ENCODE measurements around the gene SCT. TPM values are rescaled to one million over a fixed set of nuclear protein-coding genes. Genes with fewer than 3 reads are reported as not detected.

Gene SCT
- total RNA-seq, 2 experiments from 2014 or later = not detected

DNA sequence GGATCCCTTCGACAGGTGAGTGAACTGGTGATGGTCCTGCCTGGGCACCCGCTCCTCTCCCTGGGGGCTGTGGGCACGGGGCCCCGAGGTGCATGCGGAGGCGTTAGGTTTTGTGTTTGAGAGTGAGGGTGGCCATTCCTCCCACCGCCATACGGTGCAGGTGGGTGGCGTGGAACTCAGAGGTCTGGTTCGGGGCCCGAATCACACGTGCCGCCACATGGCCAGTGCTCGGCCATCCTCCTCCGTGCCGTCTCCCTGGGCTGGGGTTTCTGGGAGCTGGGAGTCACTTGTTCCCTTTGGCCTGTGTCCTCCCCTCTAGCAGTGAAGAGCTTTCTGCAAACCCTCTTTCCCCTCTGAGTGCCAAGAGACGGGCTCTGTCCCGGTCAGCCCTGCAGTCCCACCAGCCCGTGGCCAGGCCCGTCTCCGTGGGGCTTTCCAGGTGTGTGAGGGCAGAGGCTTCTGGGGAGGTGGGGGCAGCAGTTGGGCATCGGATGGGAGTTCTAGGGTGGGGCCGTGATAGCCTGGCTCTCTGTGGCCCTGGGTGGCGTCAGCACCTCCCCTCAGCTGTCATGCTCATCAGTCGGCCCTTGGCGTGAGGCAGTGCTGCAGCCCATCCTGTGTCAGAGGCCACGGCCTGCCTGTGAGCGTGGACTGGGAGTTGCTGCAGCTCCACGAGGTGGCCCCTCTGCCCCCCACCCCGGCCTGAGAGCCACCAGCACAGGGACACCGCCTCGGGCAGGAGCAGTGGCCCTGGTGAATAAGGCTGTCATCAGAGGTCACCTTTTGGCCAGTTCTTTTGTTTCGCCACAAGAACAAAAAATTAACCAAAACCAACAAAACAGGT lies 21.5 kb downstream of the SCT start:
- H3K27ac Mint-ChIP-seq = no peak overlapping the region
- H3K36me3 Mint-ChIP-seq (ENCODE audit: low read depth) = peaks cover 22% of the 10 kb centered on the region
- DNase-seq (no peak), ATAC-seq (no peak)
- no peaks in the 10 kb centered on the region for H3K27me3 Mint-ChIP-seq
- POLR2A ChIA-PET = interaction anchor here (0.6 kb wide), 1 partner anchor 17 kb away, joined by 3 read pairs; no protein-coding TSS in a partner anchor
- CTCF ChIA-PET = interaction anchor here (0.6 kb wide), 1 partner anchor 27 kb away, joined by 3 read pairs; no protein-coding TSS in a partner anchor
- no peak overlapping the region for H3K4me3 Mint-ChIP-seq
- H3K4me1 Mint-ChIP-seq = no peaks in the 10 kb centered on the region
- H3K9me3 Mint-ChIP-seq (ENCODE audit: low read depth) = no peaks in the 10 kb centered on the region
- intact Hi-C loops (cut with DNase I, micrococcal nuclease) = no loop called here

GRCh38 chr11:603154-603553 lies 23.8 kb downstream of the SCT start:
- intact Hi-C loops (cut with DNase I, micrococcal nuclease) = no loop called here
- peaks cover 31% of the 10 kb centered on the region for H3K36me3 Mint-ChIP-seq (ENCODE audit: low read depth)
- H3K4me1 Mint-ChIP-seq = no peaks in the 10 kb centered on the region
- CTCF ChIA-PET = no interaction called here
- no peaks in the 10 kb centered on the region for H3K9me3 Mint-ChIP-seq (ENCODE audit: low read depth)
- H3K27me3 Mint-ChIP-seq = no peaks in the 10 kb centered on the region
- no peak overlapping the region for H3K4me3 Mint-ChIP-seq
- DNase-seq = no peak
- POLR2A ChIA-PET = no interaction called here
- H3K27ac Mint-ChIP-seq = no peak overlapping the region
- ATAC-seq = no peak

DNA sequence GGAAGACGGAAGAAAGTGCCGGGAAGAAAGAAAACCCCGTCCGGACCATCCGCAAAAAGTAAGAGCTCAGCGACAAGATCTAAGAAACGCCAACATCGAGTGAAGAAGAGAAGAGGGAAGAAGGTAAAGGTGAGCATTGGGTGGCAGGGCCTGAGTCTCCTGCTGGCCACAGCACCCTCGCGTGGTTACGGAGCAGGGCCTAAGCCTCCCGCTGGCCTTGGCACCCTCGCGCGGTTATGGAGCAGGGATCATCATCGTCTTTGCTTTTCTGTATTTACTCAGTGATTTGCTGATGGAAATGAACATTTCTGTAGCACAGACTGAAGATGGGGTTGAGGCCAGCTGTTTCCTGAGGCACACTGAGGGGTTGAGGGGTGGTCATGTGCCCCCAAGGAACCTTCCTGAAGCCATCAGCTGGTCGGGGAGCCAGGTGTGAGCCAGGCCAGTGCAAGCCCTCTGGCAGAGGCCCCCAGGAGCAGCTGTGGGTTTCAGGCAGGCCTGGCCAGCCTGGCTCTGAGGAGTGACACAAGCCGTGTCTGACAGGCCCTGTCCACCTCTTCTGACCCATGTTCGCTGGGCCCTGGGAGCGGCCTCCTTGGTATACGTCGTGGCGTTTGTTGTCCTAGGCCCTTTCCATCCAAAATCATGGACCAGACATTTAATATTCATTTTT lies 25.3 kb downstream of the SCT start:
- H3K36me3 Mint-ChIP-seq (ENCODE audit: low read depth) = peaks cover 35% of the 10 kb centered on the region
- no peaks in the 10 kb centered on the region for H3K4me1 Mint-ChIP-seq
- no peaks in the 10 kb centered on the region for H3K9me3 Mint-ChIP-seq (ENCODE audit: low read depth)
- DNase-seq = no peak
- no peaks in the 10 kb centered on the region for H3K27me3 Mint-ChIP-seq
- no peak for ATAC-seq
- intact Hi-C loops (cut with DNase I, micrococcal nuclease) = no loop called here
- no peak overlapping the region for H3K27ac Mint-ChIP-seq
- no peak overlapping the region for H3K4me3 Mint-ChIP-seq
- ChIA-PET POLR2A (interaction anchor here (0.9 kb wide), 1 partner anchor 17 kb away, joined by 3 read pairs; no protein-coding TSS in a partner anchor), CTCF (no interaction called here)

DNA sequence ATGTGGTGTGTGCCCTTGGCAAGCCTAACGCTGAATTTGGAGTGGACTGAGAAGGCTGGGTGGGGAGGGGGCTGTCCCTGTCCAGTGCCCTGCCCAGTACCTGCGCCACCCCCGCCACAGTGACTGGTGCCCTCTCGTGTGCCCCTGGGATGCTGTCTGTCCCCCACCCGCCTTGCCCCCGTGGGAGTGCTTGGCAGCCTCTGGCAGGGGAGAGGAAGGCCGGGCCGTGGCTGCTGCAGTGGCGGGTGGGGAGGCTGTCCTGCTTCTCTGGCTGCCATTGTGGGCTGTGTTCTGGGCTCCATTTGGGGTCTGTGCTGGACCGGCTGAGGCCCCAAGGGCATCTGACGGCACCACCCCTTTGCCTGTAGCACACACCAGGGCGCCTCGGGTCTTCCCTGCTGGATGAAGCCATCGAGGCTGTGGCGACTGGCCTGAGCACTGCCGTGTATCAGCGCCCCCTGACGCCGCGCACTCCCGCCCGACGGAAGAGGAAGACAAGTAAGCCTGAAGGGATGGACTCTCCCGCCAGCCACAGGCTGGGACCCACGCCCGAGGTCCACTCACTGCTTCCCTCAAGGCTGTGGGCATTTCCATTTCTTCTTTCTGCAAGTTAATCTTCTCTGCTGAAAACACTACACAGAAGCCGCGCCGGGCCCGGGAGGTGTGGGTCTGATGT lies 28.8 kb downstream of the SCT start:
- POLR2A ChIA-PET = no interaction called here
- no peak overlapping the region for H3K4me3 Mint-ChIP-seq
- H3K36me3 Mint-ChIP-seq (ENCODE audit: low read depth) = peaks cover 52% of the 10 kb centered on the region

DNA sequence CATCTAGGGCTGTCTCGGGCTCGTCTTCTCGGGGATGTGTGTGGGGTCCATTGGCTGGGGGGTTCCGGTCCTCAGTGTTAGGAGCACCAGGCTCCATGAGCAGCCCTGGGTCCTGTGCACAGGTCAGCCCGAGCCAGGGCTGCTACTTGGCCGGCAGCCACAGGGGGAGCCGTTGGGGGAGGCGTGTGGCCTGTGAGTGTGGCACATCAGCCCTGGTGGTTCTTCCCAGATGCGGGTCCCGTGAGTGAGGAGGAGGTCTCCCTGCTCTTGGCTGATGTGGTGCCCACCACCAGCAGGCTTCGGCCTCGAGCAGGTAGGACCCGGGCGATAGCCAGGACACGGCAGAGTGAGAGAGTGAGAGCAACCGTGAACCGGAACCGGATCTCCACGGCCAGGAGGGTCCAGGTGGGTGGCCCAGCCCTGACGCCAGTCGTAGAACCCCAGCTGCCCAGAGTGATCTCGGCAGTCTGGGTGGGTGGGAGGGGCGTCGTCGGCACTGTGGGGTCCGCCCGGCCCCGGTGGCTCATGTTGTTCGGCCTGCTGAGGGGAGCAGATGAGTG lies 29.7 kb downstream of the SCT start:
- H3K27ac Mint-ChIP-seq = no peak overlapping the region
- peak; percentile 37 for ATAC-seq

More for the DNA sequence above, 28.8 kb downstream of the SCT start:
- no peaks in the 10 kb centered on the region for H3K4me1 Mint-ChIP-seq
- DNase-seq = no peak
- no peaks in the 10 kb centered on the region for H3K9me3 Mint-ChIP-seq (ENCODE audit: low read depth)
- no peak overlapping the region for H3K27ac Mint-ChIP-seq
- CTCF ChIA-PET = no interaction called here
- intact Hi-C loops (cut with DNase I, micrococcal nuclease) = no loop called here
- no peaks in the 10 kb centered on the region for H3K27me3 Mint-ChIP-seq
- no peak for ATAC-seq

DNA sequence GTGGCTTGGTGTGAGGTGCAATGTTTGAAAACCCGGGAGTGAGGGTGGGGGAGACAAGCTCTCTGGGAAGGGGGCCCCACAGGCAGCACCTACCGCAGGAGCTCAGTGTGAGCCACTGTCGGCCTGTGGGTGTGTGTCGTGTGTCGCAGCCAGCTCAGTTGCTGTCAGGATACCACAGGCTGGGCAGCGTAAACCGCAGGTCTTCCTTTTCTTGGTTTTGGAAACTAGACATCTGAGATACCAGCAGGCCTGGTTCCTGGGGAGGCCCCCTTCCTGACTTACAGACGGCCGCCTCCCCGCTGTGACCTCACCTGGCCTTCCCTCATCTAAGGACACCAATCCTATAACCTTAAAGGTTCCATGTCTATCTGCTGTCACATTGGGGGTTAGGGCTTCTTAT lies 30.6 kb downstream of the SCT start:
- no peaks in the 10 kb centered on the region for H3K9me3 Mint-ChIP-seq (ENCODE audit: low read depth)
- POLR2A ChIA-PET = no interaction called here
- CTCF ChIA-PET = interaction anchor here (0.7 to 0.9 kb wide), 2 partner anchors 71 to 291 kb away, joined by 3 read pairs; no protein-coding TSS in a partner anchor
- no peak overlapping the region for H3K4me3 Mint-ChIP-seq
- intact Hi-C loops (cut with DNase I, micrococcal nuclease) = no loop called here
- no peak overlapping the region for H3K27ac Mint-ChIP-seq
- DNase-seq (no peak), ATAC-seq (peak; percentile 9)
- peaks cover 53% of the 10 kb centered on the region for H3K36me3 Mint-ChIP-seq (ENCODE audit: low read depth)
- no peaks in the 10 kb centered on the region for H3K27me3 Mint-ChIP-seq
- H3K4me1 Mint-ChIP-seq = no peaks in the 10 kb centered on the region

More for the DNA sequence above, 29.7 kb downstream of the SCT start:
- no peaks in the 10 kb centered on the region for H3K9me3 Mint-ChIP-seq (ENCODE audit: low read depth)
- intact Hi-C loops (cut with DNase I, micrococcal nuclease) = no loop called here
- ChIA-PET POLR2A (no interaction called here), CTCF (no interaction called here)
- H3K36me3 Mint-ChIP-seq (ENCODE audit: low read depth) = peaks cover 59% of the 10 kb centered on the region
- no peak for DNase-seq
- no peaks in the 10 kb centered on the region for H3K27me3 Mint-ChIP-seq
- no peaks in the 10 kb centered on the region for H3K4me1 Mint-ChIP-seq
- H3K4me3 Mint-ChIP-seq = no peak overlapping the region

DNA sequence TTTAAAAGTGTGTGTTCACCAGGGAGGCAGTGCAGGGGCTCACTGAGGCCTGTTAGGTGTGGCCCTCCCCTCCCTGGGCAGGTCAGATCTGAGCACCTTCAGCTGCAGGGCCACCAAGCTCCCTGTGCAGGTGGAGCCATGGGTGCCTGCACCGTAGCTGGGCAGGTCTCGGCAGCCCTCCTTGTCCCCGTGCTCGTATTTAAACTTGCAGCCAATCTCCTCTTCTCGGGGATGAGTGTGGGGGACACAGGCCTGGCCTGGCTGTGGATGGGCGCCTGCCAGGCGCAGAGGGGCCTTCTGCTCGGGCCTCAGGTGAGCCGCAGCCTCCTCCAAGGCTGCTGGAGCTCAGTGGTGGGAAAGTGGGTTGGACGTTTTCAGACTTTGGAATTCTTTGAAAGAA lies 31.6 kb downstream of the SCT start:
- intact Hi-C loops (cut with DNase I, micrococcal nuclease) = no loop called here
- Mint-ChIP-seq H3K27me3 (no peaks in the 10 kb centered on the region), H3K36me3 (ENCODE audit: low read depth) (peaks cover 58% of the 10 kb centered on the region), H3K4me1 (no peaks in the 10 kb centered on the region), H3K9me3 (ENCODE audit: low read depth) (no peaks in the 10 kb centered on the region), H3K27ac (no peak overlapping the region), H3K4me3 (no peak overlapping the region)
- CTCF ChIA-PET = no interaction called here
- ATAC-seq (no peak), DNase-seq (no peak)
- POLR2A ChIA-PET = no interaction called here

- ATAC-seq (no peak), DNase-seq (no peak)
- Mint-ChIP-seq H3K4me3 (no peak overlapping the region), H3K4me1 (no peaks in the 10 kb centered on the region), H3K27me3 (no peaks in the 10 kb centered on the region), H3K27ac (no peak overlapping the region), H3K36me3 (ENCODE audit: low read depth) (peaks cover 65% of the 10 kb centered on the region), H3K9me3 (ENCODE audit: low read depth) (no peaks in the 10 kb centered on the region)
- ChIA-PET POLR2A (no interaction called here), CTCF (no interaction called here)
- intact Hi-C loops (cut with DNase I, micrococcal nuclease) = no loop called here
These were observed 33.6 kb downstream of the SCT start for GRCh38 chr11:593347-593746.

DNA sequence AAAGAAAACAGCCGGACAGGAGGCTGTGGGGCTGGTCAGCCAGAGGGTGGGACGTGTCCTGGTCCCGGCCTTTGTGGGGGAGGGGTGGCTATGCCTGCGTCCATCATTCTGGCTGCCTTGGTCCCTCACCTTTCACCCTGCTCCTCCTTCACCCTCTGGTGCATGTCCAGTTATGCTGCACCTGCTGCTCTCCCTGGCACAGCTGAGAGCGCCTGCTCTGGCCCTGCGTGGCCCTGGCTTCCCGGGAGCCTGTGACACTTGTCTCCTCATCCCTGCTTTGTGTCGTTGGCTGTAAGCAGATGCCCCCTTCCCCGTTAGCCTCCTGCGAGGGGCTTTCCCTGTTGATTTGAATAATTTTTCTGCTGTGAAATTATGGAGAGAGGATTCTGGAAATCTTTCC lies 34.1 kb downstream of the SCT start:
- Mint-ChIP-seq H3K4me3 (no peak overlapping the region), H3K4me1 (peaks cover 4% of the 10 kb centered on the region), H3K27me3 (no peaks in the 10 kb centered on the region), H3K27ac (no peak overlapping the region), H3K36me3 (ENCODE audit: low read depth) (peaks cover 67% of the 10 kb centered on the region), H3K9me3 (ENCODE audit: low read depth) (no peaks in the 10 kb centered on the region)
- intact Hi-C loops (cut with DNase I, micrococcal nuclease) = no loop called here
- ATAC-seq = no peak
- ChIA-PET POLR2A (no interaction called here), CTCF (no interaction called here)
- no peak for DNase-seq

DNA sequence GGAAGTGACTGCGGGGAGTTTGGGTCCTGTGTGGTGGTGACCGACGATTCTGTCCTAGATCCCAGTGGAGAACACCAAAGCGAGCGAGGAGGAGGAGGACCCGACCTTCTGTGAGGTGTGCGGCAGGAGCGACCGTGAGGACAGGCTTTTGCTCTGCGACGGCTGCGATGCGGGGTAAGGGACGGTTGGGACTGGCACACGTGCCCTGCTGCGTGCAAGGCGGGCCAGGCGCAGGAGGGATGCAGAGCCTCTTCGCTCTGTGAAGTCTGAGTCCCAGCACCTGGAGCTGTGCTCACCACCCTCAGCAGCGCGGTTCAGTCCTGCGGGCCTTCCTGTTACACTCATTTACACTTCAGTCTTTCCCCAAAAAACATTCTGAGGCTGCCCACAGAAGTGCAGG lies 34.5 kb downstream of the SCT start:
- DNase-seq (no peak), ATAC-seq (no peak)
- Mint-ChIP-seq H3K36me3 (ENCODE audit: low read depth) (peaks cover 71% of the 10 kb centered on the region), H3K27ac (no peak overlapping the region), H3K4me1 (peaks cover 8% of the 10 kb centered on the region), H3K9me3 (ENCODE audit: low read depth) (no peaks in the 10 kb centered on the region), H3K27me3 (no peaks in the 10 kb centered on the region), H3K4me3 (no peak overlapping the region)
- ChIA-PET POLR2A (no interaction called here), CTCF (no interaction called here)
- intact Hi-C loops (cut with DNase I, micrococcal nuclease) = no loop called here

DNA sequence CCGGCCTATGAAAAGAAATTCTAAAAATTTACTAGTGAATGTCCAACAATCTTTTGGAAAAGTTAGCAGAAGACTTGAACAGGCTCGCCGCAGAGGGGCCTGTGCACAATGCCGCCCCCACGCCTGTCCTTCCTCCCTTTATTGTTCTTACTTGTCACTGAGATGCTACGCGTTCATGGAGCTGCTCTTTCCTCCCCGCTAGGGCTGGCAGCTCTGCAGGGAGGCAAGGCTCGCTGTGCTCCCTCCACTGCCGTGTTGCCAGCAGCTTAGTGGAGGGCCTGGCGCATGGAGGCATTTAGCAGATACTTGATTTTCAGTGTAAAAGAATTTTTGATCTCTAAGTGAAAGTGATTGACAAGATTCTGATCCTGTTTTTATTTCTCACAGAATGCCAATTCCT lies 36.0 kb downstream of the SCT start:
- ATAC-seq (no peak), DNase-seq (no peak)
- Mint-ChIP-seq H3K36me3 (ENCODE audit: low read depth) (peaks cover 70% of the 10 kb centered on the region), H3K27me3 (no peaks in the 10 kb centered on the region), H3K4me1 (peaks cover 21% of the 10 kb centered on the region), H3K9me3 (ENCODE audit: low read depth) (no peaks in the 10 kb centered on the region), H3K27ac (no peak overlapping the region), H3K4me3 (no peak overlapping the region)
- CTCF ChIA-PET = no interaction called here
- POLR2A ChIA-PET = no interaction called here
- intact Hi-C loops (cut with DNase I, micrococcal nuclease) = no loop called here

Measured in activated CD4-positive, alpha-beta T cell treated with anti-CD3 and anti-CD28 coated beads for 36 hours (primary cell).